Measurements from ENCODE around the gene COX6B2. TPM values are rescaled to one million over a fixed set of nuclear protein-coding genes. Genes with fewer than 3 reads are reported as not detected.

COX6B2 gene
- total and polyA plus RNA-seq, 12 donors: 0.17 to 0.18 TPM; not detected in 10

GRCh38 chr19:55350620-55351315, 3.8 kb downstream of the COX6B2 start:
- TF ChIP-seq CTCF (IDR thresholded peaks at IDR 0.05) (no peak), POLR2A (IDR thresholded peaks at IDR 0.05) (no peak)
- peaks cover 18% of the 10 kb centered on the region for H3K27me3 ChIP-seq
- H3K4me1 ChIP-seq (replicated peaks in 1 of 2): peaks cover 12 to 15% of the 10 kb centered on the region in 2 donors
- no peak overlapping the region for H3K27ac ChIP-seq
- intact Hi-C loops (cut with DNase I): no loop called here
- H3K9me3 ChIP-seq (replicated peaks in 1 of 3): no peaks in the 10 kb centered on the region
- H3K36me3 ChIP-seq (replicated peaks in 1 of 2): no peaks in the 10 kb centered on the region
- H3K4me3 ChIP-seq: no peak overlapping the region
- DNase-seq: no peak
- 60 to 75% (median 73%) methylated on average over 10 to 11 of the region's 11 CpGs for WGBS, 4 donors

- Histone ChIP-seq H3K4me3 (no peak overlapping the region), H3K27ac (no peak overlapping the region), H3K9me3 (replicated peaks in 1 of 3) (no peaks in the 10 kb centered on the region), H3K4me1 (replicated peaks in 1 of 2) (peaks cover 3 to 4% of the 10 kb centered on the region in 2 donors), H3K27me3 (peaks cover 18% of the 10 kb centered on the region), H3K36me3 (replicated peaks in 1 of 2) (peaks cover 0 to 5% of the 10 kb centered on the region in 2 donors)
- no peak for TF ChIP-seq CTCF (IDR thresholded peaks at IDR 0.05)
- TF ChIP-seq POLR2A (IDR thresholded peaks at IDR 0.05): no peak
- DNase-seq: no peak
- WGBS, 4 donors: 78 to 86% (median 82%) methylated on average over 16 to 22 of the region's 22 CpGs
- intact Hi-C loops (cut with DNase I): no loop called here
Measured at GRCh38 chr19:55348317-55349034, 6.0 kb downstream of the COX6B2 start.

- WGBS, 4 donors: 30 to 87% (median 85%) methylated on average over 2 to 10 of the region's 10 CpGs
- Histone ChIP-seq H3K27me3 (peaks cover 15% of the 10 kb centered on the region), H3K4me1 (replicated peaks in 1 of 2) (no peaks in the 10 kb centered on the region), H3K36me3 (replicated peaks in 1 of 2) (peaks cover 0 to 14% of the 10 kb centered on the region in 2 donors), H3K27ac (no peak overlapping the region), H3K4me3 (no peak overlapping the region), H3K9me3 (replicated peaks in 1 of 3) (no peaks in the 10 kb centered on the region)
- no peak for DNase-seq
- intact Hi-C loops (cut with DNase I): no loop called here
- no peak for TF ChIP-seq POLR2A (IDR thresholded peaks at IDR 0.05)
- no peak for TF ChIP-seq CTCF (IDR thresholded peaks at IDR 0.05)
Measured at GRCh38 chr19:55347442-55348009, 7.0 kb downstream of the COX6B2 start.

GRCh38 chr19:55346725-55347441, 7.6 kb downstream of the COX6B2 start:
- Histone ChIP-seq H3K27me3 (peaks cover 9% of the 10 kb centered on the region), H3K27ac (no peak overlapping the region), H3K9me3 (replicated peaks in 1 of 3) (no peaks in the 10 kb centered on the region), H3K4me1 (replicated peaks in 1 of 2) (no peaks in the 10 kb centered on the region), H3K36me3 (replicated peaks in 1 of 2) (peaks cover 0 to 21% of the 10 kb centered on the region in 2 donors), H3K4me3 (no peak overlapping the region)
- TF ChIP-seq CTCF (IDR thresholded peaks at IDR 0.05) (no peak), POLR2A (IDR thresholded peaks at IDR 0.05) (no peak)
- WGBS, 4 donors: 87 to 96% (median 91%) methylated on average over 11 to 41 of the region's 41 CpGs
- intact Hi-C loops (cut with DNase I): no loop called here
- DNase-seq: no peak
